OCI-LY1 (cell line): ENCODE results near the gene DTL.

Source experiments
- EZH2 ChIP-seq: fragments of 200-600 bp; sonication (generic), shearing (Covaris generic); IDR thresholded peaks from 2 replicates; pipeline ENCODE4 v1.8.0; 2017; ENCODE audit warnings: borderline replicate concordance, mixed run types, mild to moderate bottlenecking, antibody characterized with exemption, low read length, moderate library complexity, mixed read lengths
- TF ChIP-seq, protein P1 (sequence below): fragments of 200-600 bp; sonication (generic), shearing (Covaris generic); IDR thresholded peaks from 2 replicates; pipeline ENCODE4 v1.5.1; 2017; ENCODE audit warnings: mild to moderate bottlenecking, antibody characterized with exemption, low read length, moderate library complexity, mixed read lengths

DNA sequence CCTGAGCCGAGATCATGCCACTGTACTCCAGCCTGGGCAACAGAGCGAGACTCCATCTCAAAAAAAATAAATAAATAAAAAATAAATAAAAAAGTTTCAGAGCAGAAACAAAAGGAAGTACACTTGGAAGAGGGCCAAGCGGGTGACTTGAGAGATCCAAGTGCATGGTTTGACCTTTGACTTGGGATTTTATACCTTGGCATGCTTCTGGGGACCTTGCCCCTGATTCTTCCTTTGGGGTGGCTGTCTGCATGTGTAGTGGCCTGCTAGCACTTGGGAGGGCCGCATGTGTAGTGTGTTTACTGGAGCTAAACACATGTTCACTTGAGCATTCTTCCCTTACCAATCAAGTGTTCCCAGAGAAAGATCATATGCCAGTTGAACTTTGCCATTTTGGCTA lies 114.0 kb downstream of the DTL start:
- TF ChIP-seq, protein P1, sequence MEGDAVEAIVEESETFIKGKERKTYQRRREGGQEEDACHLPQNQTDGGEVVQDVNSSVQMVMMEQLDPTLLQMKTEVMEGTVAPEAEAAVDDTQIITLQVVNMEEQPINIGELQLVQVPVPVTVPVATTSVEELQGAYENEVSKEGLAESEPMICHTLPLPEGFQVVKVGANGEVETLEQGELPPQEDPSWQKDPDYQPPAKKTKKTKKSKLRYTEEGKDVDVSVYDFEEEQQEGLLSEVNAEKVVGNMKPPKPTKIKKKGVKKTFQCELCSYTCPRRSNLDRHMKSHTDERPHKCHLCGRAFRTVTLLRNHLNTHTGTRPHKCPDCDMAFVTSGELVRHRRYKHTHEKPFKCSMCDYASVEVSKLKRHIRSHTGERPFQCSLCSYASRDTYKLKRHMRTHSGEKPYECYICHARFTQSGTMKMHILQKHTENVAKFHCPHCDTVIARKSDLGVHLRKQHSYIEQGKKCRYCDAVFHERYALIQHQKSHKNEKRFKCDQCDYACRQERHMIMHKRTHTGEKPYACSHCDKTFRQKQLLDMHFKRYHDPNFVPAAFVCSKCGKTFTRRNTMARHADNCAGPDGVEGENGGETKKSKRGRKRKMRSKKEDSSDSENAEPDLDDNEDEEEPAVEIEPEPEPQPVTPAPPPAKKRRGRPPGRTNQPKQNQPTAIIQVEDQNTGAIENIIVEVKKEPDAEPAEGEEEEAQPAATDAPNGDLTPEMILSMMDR = no peak
- TF ChIP-seq EZH2 = no peak
